CD4-positive, alpha-beta T cell treated with Interferon gamma for 1 hour (primary cell): ENCODE measurements around the gene FOXD4L5.
"Not testable (repeated sequence)": the region's sequence is repeated elsewhere in the genome, so short reads cannot be mapped to it uniquely, and the experiment has no call there.

Experiments used
- DNase-seq: peaks from one replicate; pipeline ENCODE4 v3.0.0-alpha.2; 2020

Gene FOXD4L5

GRCh38 chr9:65285109-65285508 is at the start of gene FOXD4L5:
FOXD4L5 (minus strand) TSS chr9:65285209; CDS start chr9:65284377, 832 bp downstream.
- not testable (repeated sequence) for DNase-seq

- not testable (repeated sequence) for DNase-seq
Observed at GRCh38 chr9:65283943-65284342, 1.1 kb downstream of the FOXD4L5 start.

GRCh38 chr9:65282976-65283375 is 2.0 kb downstream of the FOXD4L5 start:
- DNase-seq = not testable (repeated sequence)
